Nephron (organoid): ENCODE data around the gene LRFN2.

Experiments used
- H3K27ac Mint-ChIP-seq, 3 experiments: 2 replicates each; pipeline ENCODE4 v1.8.0; 2020; ENCODE audit warnings: mixed read lengths in 3 of 3, mild to moderate bottlenecking in 2 of 3, moderate library complexity in 1 of 3
- H3K27me3 Mint-ChIP-seq: 2 replicates; pipeline ENCODE4 v1.8.0; 2021; ENCODE audit warnings: low read depth, mild to moderate bottlenecking, moderate library complexity, mixed read lengths
- H3K36me3 Mint-ChIP-seq: 2 replicates; pipeline ENCODE4 v1.8.0; 2020; ENCODE audit warnings: low read depth, mixed read lengths
- H3K4me1 Mint-ChIP-seq: 2 replicates; pipeline ENCODE4 v1.8.0; 2020; ENCODE audit warnings: mixed read lengths
- H3K4me3 Mint-ChIP-seq, 3 experiments: 2 replicates each; pipeline ENCODE4 v1.8.0; 2020; ENCODE audit warnings: mild to moderate bottlenecking in 3 of 3, mixed read lengths in 3 of 3, moderate library complexity in 2 of 3
- H3K9me3 Mint-ChIP-seq: 2 replicates; pipeline ENCODE4 v1.8.0; 2020; ENCODE audit warnings: mixed read lengths
- CTCF ChIP-seq, 3 experiments: fragments of 200-600 bp; sonication (generic); IDR thresholded peaks; one replicate each; pipeline ENCODE4 v1.5.0; 2021; ENCODE audit warnings: antibody characterized with exemption in 3 of 3; ENCODE audit not compliant: unreplicated experiment in 3 of 3

LRFN2 gene

DNA sequence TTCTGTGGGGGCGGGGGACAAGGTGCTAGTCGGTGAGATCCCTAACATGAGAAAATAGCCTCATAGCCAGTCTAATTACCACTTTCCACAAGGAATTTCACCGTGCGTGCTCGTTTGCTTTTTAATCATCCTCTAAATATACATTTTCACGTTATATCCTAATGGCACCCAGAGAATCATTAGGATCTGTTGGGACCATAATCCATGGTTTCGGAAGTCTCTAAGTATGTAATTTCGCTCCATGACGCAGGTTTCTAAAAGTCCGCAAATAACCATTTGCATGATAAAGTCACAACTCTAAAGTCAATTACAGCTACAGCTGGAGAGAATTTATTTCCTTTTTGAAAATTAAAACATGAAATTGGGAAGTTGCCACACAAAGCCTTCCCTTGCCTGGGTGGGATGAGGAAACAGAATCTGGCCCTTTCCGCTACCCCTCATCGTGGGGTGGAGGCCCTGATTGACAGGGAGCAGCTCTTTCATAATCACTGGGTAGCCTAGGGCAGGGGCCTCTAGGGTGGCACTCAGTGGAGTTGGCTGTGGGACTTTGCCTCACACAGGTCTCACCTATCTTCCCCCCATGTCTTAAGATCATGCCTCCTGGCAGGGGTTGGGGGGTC lies 81.9 kb downstream of the LRFN2 start:
- no peak overlapping the region for H3K4me3 Mint-ChIP-seq
- H3K9me3 Mint-ChIP-seq: no peaks in the 10 kb centered on the region
- no peak for TF ChIP-seq CTCF (IDR thresholded peaks at IDR 0.05; ENCODE audit: unreplicated experiment in 3 of 3)
- H3K4me1 Mint-ChIP-seq: peaks cover 3% of the 10 kb centered on the region
- no peak overlapping the region for H3K27ac Mint-ChIP-seq
- no peaks in the 10 kb centered on the region for H3K36me3 Mint-ChIP-seq
- peaks cover 23% of the 10 kb centered on the region for H3K27me3 Mint-ChIP-seq

- H3K4me1 Mint-ChIP-seq: peaks cover 9% of the 10 kb centered on the region
- H3K4me3 Mint-ChIP-seq: no peak overlapping the region
- no peak for TF ChIP-seq CTCF (IDR thresholded peaks at IDR 0.05; ENCODE audit: unreplicated experiment in 3 of 3)
- no peaks in the 10 kb centered on the region for H3K9me3 Mint-ChIP-seq
- H3K27me3 Mint-ChIP-seq: peaks cover 23% of the 10 kb centered on the region
- no peaks in the 10 kb centered on the region for H3K36me3 Mint-ChIP-seq
- H3K27ac Mint-ChIP-seq: no peak overlapping the region
Measured at GRCh38 chr6:40504274-40504673, 82.9 kb downstream of the LRFN2 start.

DNA sequence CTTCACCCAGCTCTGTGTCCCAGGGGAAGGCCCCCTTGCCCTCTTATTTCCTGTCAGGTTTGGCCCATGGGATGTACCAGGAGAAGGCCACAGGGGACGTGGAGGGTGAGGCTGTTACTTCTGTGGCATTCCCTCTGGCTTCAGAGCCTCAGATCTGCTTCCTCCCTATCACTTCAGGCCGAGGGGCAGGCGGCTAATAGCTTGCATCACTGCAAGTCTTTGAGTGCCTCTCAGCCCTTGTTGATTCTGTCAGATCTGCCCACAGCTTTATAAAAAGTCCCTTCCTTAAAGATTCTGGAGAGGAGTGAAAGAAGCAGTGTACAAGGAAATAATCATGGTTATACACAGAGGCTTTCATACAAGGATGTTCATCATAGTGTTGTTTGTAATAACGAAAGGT lies 86.9 kb downstream of the LRFN2 start:
- no peak for TF ChIP-seq CTCF (IDR thresholded peaks at IDR 0.05; ENCODE audit: unreplicated experiment in 3 of 3)
- no peak overlapping the region for H3K4me3 Mint-ChIP-seq
- H3K4me1 Mint-ChIP-seq: peaks cover 18% of the 10 kb centered on the region
- no peaks in the 10 kb centered on the region for H3K9me3 Mint-ChIP-seq
- peak overlapping the region; percentile 55 to 77 (median 67) for H3K27ac Mint-ChIP-seq
- no peaks in the 10 kb centered on the region for H3K36me3 Mint-ChIP-seq
- H3K27me3 Mint-ChIP-seq: peaks cover 17% of the 10 kb centered on the region

DNA sequence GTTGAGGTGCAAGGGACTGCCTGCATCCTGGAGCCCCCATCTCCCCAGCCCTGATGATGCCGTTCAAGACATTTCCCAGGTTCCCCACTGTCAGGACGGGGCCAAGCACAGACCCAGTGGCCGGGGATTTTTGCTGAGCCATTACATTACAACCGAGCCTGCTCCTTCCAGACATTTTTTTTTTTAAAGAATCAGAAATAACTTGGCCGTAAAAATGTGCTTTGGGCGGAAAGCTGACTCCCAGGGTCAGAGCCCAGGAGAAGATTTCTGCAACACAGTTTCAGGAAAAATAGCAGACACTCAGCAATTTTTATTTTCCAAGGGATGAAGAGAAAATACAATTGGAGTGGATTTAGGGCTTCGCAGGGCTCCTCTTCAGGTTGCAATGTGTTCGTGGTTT lies 87.9 kb downstream of the LRFN2 start:
- H3K4me1 Mint-ChIP-seq: peaks cover 18% of the 10 kb centered on the region
- no peak for TF ChIP-seq CTCF (IDR thresholded peaks at IDR 0.05; ENCODE audit: unreplicated experiment in 3 of 3)
- H3K27me3 Mint-ChIP-seq: peaks cover 14% of the 10 kb centered on the region
- peak overlapping the region in 1 of 3 experiments; percentile 4 for H3K4me3 Mint-ChIP-seq
- peak overlapping the region; percentile 80 to 93 (median 89) for H3K27ac Mint-ChIP-seq
- H3K36me3 Mint-ChIP-seq: no peaks in the 10 kb centered on the region
- no peaks in the 10 kb centered on the region for H3K9me3 Mint-ChIP-seq

GRCh38 chr6:40498148-40498547 lies 89.0 kb downstream of the LRFN2 start:
- no peak overlapping the region for H3K27ac Mint-ChIP-seq
- H3K4me3 Mint-ChIP-seq: no peak overlapping the region
- no peaks in the 10 kb centered on the region for H3K36me3 Mint-ChIP-seq
- H3K4me1 Mint-ChIP-seq: peaks cover 22% of the 10 kb centered on the region
- H3K9me3 Mint-ChIP-seq: no peaks in the 10 kb centered on the region
- peaks cover 12% of the 10 kb centered on the region for H3K27me3 Mint-ChIP-seq
- TF ChIP-seq CTCF (IDR thresholded peaks at IDR 0.05; ENCODE audit: unreplicated experiment in 3 of 3): no peak

GRCh38 chr6:40492187-40492586 lies 95.0 kb downstream of the LRFN2 start:
- Mint-ChIP-seq H3K4me1 (peaks cover 24% of the 10 kb centered on the region), H3K9me3 (no peaks in the 10 kb centered on the region), H3K27ac (no peak overlapping the region), H3K36me3 (no peaks in the 10 kb centered on the region), H3K27me3 (peaks cover 22% of the 10 kb centered on the region), H3K4me3 (no peak overlapping the region)
- no peak for TF ChIP-seq CTCF (IDR thresholded peaks at IDR 0.05; ENCODE audit: unreplicated experiment in 3 of 3)
